Kidney (tissue), 14 donors: Measurements from ENCODE around the gene LATS2. TPM values are rescaled to one million over a fixed set of nuclear protein-coding genes. Genes with fewer than 3 reads are reported as not detected.

ENCODE experiments used
- DNase-seq, 5 donors: peaks; one replicate each; pipeline ENCODE4 v3.0.0-alpha.2; 2013 to 2020
- FAIRE-seq: peaks from 2 replicates; lab custom pipeline; 2012; peaks lifted over from hg19 to GRCh38; lab: Jason Lieb, UNC
- H3K27ac ChIP-seq, 2 donors: one replicate each; pipeline ENCODE4 v1.7.0; 2013; ENCODE audit warnings: low read depth in 2 of 2, low read length in 2 of 2, inconsistent platforms in 1 of 2
- H3K27me3 ChIP-seq: one replicate; pipeline ENCODE4 v1.7.1; 2013; ENCODE audit warnings: low read length, inconsistent platforms; ENCODE audit not compliant: control insufficient read depth, insufficient read depth
- H3K36me3 ChIP-seq, 3 donors: one replicate each; pipeline versions ENCODE4 v1.7.0 to v1.7.1; 2013; ENCODE audit warnings: low read length in 3 of 3, control low read depth in 1 of 3, inconsistent platforms in 1 of 3; ENCODE audit not compliant: insufficient read depth in 3 of 3, control insufficient read depth in 2 of 3
- H3K4me1 ChIP-seq, 3 donors: one replicate each; pipeline versions ENCODE4 v1.7.0 to v1.7.1; 2013; ENCODE audit warnings: low read length in 3 of 3, inconsistent platforms in 1 of 3, low read depth in 1 of 3; ENCODE audit not compliant: control insufficient read depth in 2 of 3, insufficient read depth in 2 of 3
- H3K4me3 ChIP-seq, 3 donors: one replicate each; pipeline versions ENCODE4 v1.7.0 to v1.8.1; 2013; ENCODE audit warnings: low read length in 3 of 3, control low read depth in 1 of 3, inconsistent platforms in 1 of 3
- H3K9ac ChIP-seq, 3 donors: one replicate each; pipeline versions ENCODE4 v1.7.0 to v1.7.1; 2013; ENCODE audit warnings: low read length in 3 of 3, control low read depth in 1 of 3, inconsistent platforms in 1 of 3
- H3K9me3 ChIP-seq, 3 donors: one replicate each; pipeline versions ENCODE4 v1.7.0 to v1.7.1; 2013; ENCODE audit warnings: low read length in 3 of 3, control low read depth in 1 of 3, inconsistent platforms in 1 of 3; ENCODE audit not compliant: control insufficient read depth in 2 of 3, insufficient read depth in 1 of 3
- CTCF ChIP-seq: IDR thresholded peaks from 3 replicates; pipeline ENCODE4 v1.5.1; 2012; ENCODE audit warnings: mild to moderate bottlenecking, moderate library complexity, borderline replicate concordance; ENCODE audit not compliant: insufficient read depth; ENCODE audit errors: extremely low read depth
- intact Hi-C: fragments of 100-400 bp; cut with DNase I; formaldehyde crosslinking; loops from one replicate; pipeline ENCODE4 v1.11.1; 2022
- polyA plus RNA-seq: library from polyadenylated mRNA; stranded (reverse); fragments of 350-450 nt; fragmentation: Illumina TruSeq; extraction: RNeasy Lipid Tissue Mini Kit (QIAGEN cat#74804); gene quantifications from one replicate; pipeline ENCODE4 v1.2.3, GENCODE V29; 2014; ENCODE audit warnings: low read depth, low replicate concordance; ENCODE audit not compliant: insufficient read depth
- total RNA-seq: library from RNA; stranded (reverse); fragmentation: NEBNext Ultra II Directional; extraction: Animal tissue kit (Norgen Biotek cat#: 25700); gene quantifications from one replicate; pipeline ENCODE4 v1.2.1, GENCODE V29; 2021
- donor health status: control.
- donor health status: control.
- donor health status: control.
- donor health status: control.
- donor health status: control.
- donor health status: DM: yes; HTN: yes; CAD: no.
- donor health status: Normal renal cell carcinoma (clear cell type).

The LATS2 gene
- total and polyA plus RNA-seq, 2 donors from 2014 or later: 5.5 to 26.3 TPM

- peak overlapping the region in 1 of 3 donors; percentile 2 for H3K9ac ChIP-seq
- peaks cover 2 to 61% (median 42%) of the 10 kb centered on the region in 3 donors for H3K4me1 ChIP-seq
- DNase-seq (peak; percentile 58 to 90 (median 79)), FAIRE-seq (no peak)
- no peak overlapping the region for H3K4me3 ChIP-seq
- TF ChIP-seq CTCF: no peak
- intact Hi-C loops: no loop called here
- no peaks in the 10 kb centered on the region for H3K27me3 ChIP-seq
- H3K9me3 ChIP-seq: no peaks in the 10 kb centered on the region
- H3K27ac ChIP-seq: peak overlapping the region; percentile 70 to 82
- no peaks in the 10 kb centered on the region for H3K36me3 ChIP-seq
Observed at GRCh38 chr13:21014502-21015170, 46.8 kb downstream of the LATS2 start.

- H3K9ac ChIP-seq: no peak overlapping the region
- no peak for FAIRE-seq
- peaks cover 2 to 66% (median 44%) of the 10 kb centered on the region in 3 donors for H3K4me1 ChIP-seq
- H3K27ac ChIP-seq: peak overlapping the region; percentile 26 to 70
- no peaks in the 10 kb centered on the region for H3K36me3 ChIP-seq
- no peaks in the 10 kb centered on the region for H3K9me3 ChIP-seq
- intact Hi-C loops: no loop called here
- TF ChIP-seq CTCF: no peak
- H3K4me3 ChIP-seq: no peak overlapping the region
- DNase-seq: peak in 2 of 5 donors; percentile 61 to 62
- H3K27me3 ChIP-seq: no peaks in the 10 kb centered on the region
Observed at GRCh38 chr13:21014139-21014501, 47.3 kb downstream of the LATS2 start.

- intact Hi-C loops: no loop called here
- Histone ChIP-seq H3K4me3 (no peak overlapping the region), H3K27ac (no peak overlapping the region), H3K9ac (no peak overlapping the region), H3K9me3 (no peaks in the 10 kb centered on the region), H3K27me3 (no peaks in the 10 kb centered on the region), H3K4me1 (peaks cover 2 to 70% (median 46%) of the 10 kb centered on the region in 3 donors), H3K36me3 (no peaks in the 10 kb centered on the region)
- FAIRE-seq (no peak), DNase-seq (peak in 1 of 5 donors; percentile 23)
- TF ChIP-seq CTCF: no peak
Observed at GRCh38 chr13:21013682-21014038, 47.7 kb downstream of the LATS2 start.
